SK-N-SH (cell line): ENCODE results near the gene DEAF1. TPM values are rescaled to one million over a fixed set of nuclear protein-coding genes. Genes with fewer than 3 reads are reported as not detected.

Experiments
- CTCF ChIA-PET: fragments of 300-600, 350-600 bp; formaldehyde crosslinking; extraction: SDS; loops from one replicate; lab custom pipeline; 2021; lab: Yijun Ruan, JAX
- POLR2A ChIA-PET: fragments of 350-600 bp; sonication (Branson Sonifier 250); formaldehyde crosslinking; extraction: SDS; loops from one replicate; lab custom pipeline; 2020; ENCODE audit warnings: antibody characterized with exemption, inconsistent platforms; lab: Yijun Ruan, JAX
- DNase-seq: peaks from one replicate; pipeline ENCODE4 v3.0.0; 2012
- H2AFZ ChIP-seq: fragments of 200-600 bp; sonication (generic); 2 replicates; pipeline ENCODE4 v1.8.1; 2016; ENCODE audit warnings: antibody characterized with exemption, mild to moderate bottlenecking, low read depth
- H3F3A ChIP-seq: fragments of 200-600 bp; sonication (generic); replicated peaks from 2 replicates; pipeline ENCODE3; 2016; ENCODE audit warnings: antibody characterized with exemption, mild to moderate bottlenecking; ENCODE audit not compliant: insufficient read depth
- H3K27ac ChIP-seq, 2 experiments: fragments of 200-500 bp in 1 of 2; fragments of 200-600 bp in 1 of 2; sonication (Bioruptor generic) in 1 of 2; sonication (generic), shearing (Covaris generic) in 1 of 2; 2 replicates each; pipeline versions ENCODE4 v1.5.1 to v1.6.1; 2014 to 2016; ENCODE audit warnings: low read depth in 2 of 2, inconsistent platforms in 1 of 2, low read length in 1 of 2, mild to moderate bottlenecking in 1 of 2, mixed read lengths in 1 of 2
- H3K27me3 ChIP-seq: fragments of 200-600 bp; sonication (generic), shearing (Covaris generic); 2 replicates; pipeline ENCODE4 v1.6.1; 2016; ENCODE audit warnings: mixed run types; ENCODE audit not compliant: insufficient read depth
- H3K36me3 ChIP-seq, 2 experiments: fragments of 200-500 bp in 1 of 2; fragments of 200-600 bp in 1 of 2; sonication (Bioruptor generic) in 1 of 2; sonication (generic) in 1 of 2; replicated peaks in 1 of 2; 2 replicates each; pipeline versions ENCODE3 to v1.5.1; 2014 to 2016; ENCODE audit warnings: low read length in 1 of 2, mild to moderate bottlenecking in 1 of 2; ENCODE audit not compliant: insufficient read depth in 2 of 2, control insufficient read depth in 1 of 2
- H3K4me1 ChIP-seq, 2 experiments: fragments of 200-500 bp in 1 of 2; fragments of 200-600 bp in 1 of 2; sonication (Bioruptor generic) in 1 of 2; sonication (generic), shearing (Covaris generic) in 1 of 2; 2 replicates each; pipeline versions ENCODE4 v1.5.1 to v1.6.1; 2014 to 2016; ENCODE audit warnings: low read depth in 1 of 2, low read length in 1 of 2, mixed run types in 1 of 2; ENCODE audit not compliant: insufficient read depth in 2 of 2, control insufficient read depth in 1 of 2
- H3K4me2 ChIP-seq: fragments of 200-600 bp; sonication (generic), shearing (Covaris generic); 2 replicates; pipeline ENCODE4 v1.6.1; 2017; ENCODE audit warnings: mixed run types
- H3K4me3 ChIP-seq, 2 experiments: fragments of 200-500 bp in 1 of 2; fragments of 200-600 bp in 1 of 2; sonication (Bioruptor generic) in 1 of 2; sonication (generic), shearing (Covaris generic) in 1 of 2; 2 replicates each; pipeline versions ENCODE4 v1.5.1 to v1.8.1; 2014 to 2016; ENCODE audit warnings: low read depth in 2 of 2, inconsistent platforms in 1 of 2, low read length in 1 of 2, mild to moderate bottlenecking in 1 of 2, mixed read lengths in 1 of 2, moderate library complexity in 1 of 2
- H3K79me2 ChIP-seq: fragments of 200-600 bp; sonication (generic); 2 replicates; pipeline ENCODE4 v1.8.1; 2017; ENCODE audit warnings: mild to moderate bottlenecking; ENCODE audit not compliant: insufficient read depth
- H3K9ac ChIP-seq: fragments of 200-600 bp; sonication (generic); 2 replicates; pipeline ENCODE4 v1.6.1; 2017; ENCODE audit warnings: mixed run types
- H3K9me2 ChIP-seq: fragments of 200-600 bp; sonication (generic); 2 replicates; pipeline ENCODE4 v1.6.1; 2017; ENCODE audit warnings: mixed run types
- H3K9me3 ChIP-seq: fragments of 200-600 bp; sonication (generic); 2 replicates; pipeline ENCODE4 v1.6.1; 2017; ENCODE audit warnings: mixed run types, mild to moderate bottlenecking, moderate library complexity
- H4K20me1 ChIP-seq: fragments of 200-600 bp; sonication (generic); 2 replicates; pipeline ENCODE4 v1.6.1; 2017; ENCODE audit warnings: mild to moderate bottlenecking, mixed run types; ENCODE audit not compliant: insufficient read depth
- CTCF ChIP-seq: fragments of 200-600 bp; sonication (generic); IDR thresholded peaks from 2 replicates; pipeline ENCODE4 v1.6.1; 2017; ENCODE audit warnings: antibody characterized with exemption, mild to moderate bottlenecking, moderate library complexity
- ELF1 ChIP-seq: IDR thresholded peaks from 2 replicates; pipeline ENCODE4 v1.4.0; 2012
- FOSL2 ChIP-seq: IDR thresholded peaks from 2 replicates; pipeline ENCODE4 v1.4.0; 2012; ENCODE audit warnings: low read depth, mild to moderate bottlenecking, moderate library complexity, borderline replicate concordance
- FOXJ3 ChIP-seq: sonication (generic); formaldehyde crosslinking; IDR thresholded peaks from 2 replicates; pipeline ENCODE4 v1.5.1; 2020; ENCODE audit warnings: mild to moderate bottlenecking, missing genetic modification reagents
- GATA2 ChIP-seq: sonication (generic); formaldehyde crosslinking; IDR thresholded peaks from 2 replicates; pipeline ENCODE4 v1.5.0; 2020; ENCODE audit warnings: mild to moderate bottlenecking, missing genetic modification reagents
- JUND ChIP-seq: IDR thresholded peaks from 2 replicates; pipeline ENCODE4 v1.4.0; 2012
- MAX ChIP-seq: IDR thresholded peaks from 2 replicates; pipeline ENCODE4 v1.4.0; 2012; ENCODE audit warnings: low read depth
- MXI1 ChIP-seq: IDR thresholded peaks from 2 replicates; pipeline ENCODE4 v1.6.1; 2012; ENCODE audit warnings: mild to moderate bottlenecking, low read depth, low read length, improper control_type of control experiment
- NFIC ChIP-seq: IDR thresholded peaks from 2 replicates; pipeline ENCODE4 v1.4.0; 2012; ENCODE audit warnings: borderline replicate concordance
- POLR2AphosphoS5 ChIP-seq: IDR thresholded peaks from 2 replicates; pipeline ENCODE4 v1.6.1; 2012; ENCODE audit warnings: low read depth, low read length
- RCOR1 ChIP-seq: fragments of 150-350 bp; IDR thresholded peaks from 2 replicates; pipeline ENCODE4 v1.6.1; 2017; ENCODE audit warnings: antibody characterized with exemption, low read length
- RXRA ChIP-seq: IDR thresholded peaks from 2 replicates; pipeline ENCODE4 v1.4.0; 2012; ENCODE audit warnings: low read depth, mild to moderate bottlenecking, borderline replicate concordance
- SIN3A ChIP-seq: IDR thresholded peaks from 2 replicates; pipeline ENCODE4 v1.6.1; 2012; ENCODE audit warnings: low read depth, mild to moderate bottlenecking, low read length, moderate library complexity, borderline replicate concordance
- SMC3 ChIP-seq: IDR thresholded peaks from 2 replicates; pipeline ENCODE4 v1.6.1; 2012; ENCODE audit warnings: low read depth, low read length, improper control_type of control experiment
- TAF1 ChIP-seq: IDR thresholded peaks from 2 replicates; pipeline ENCODE4 v1.6.1; 2012; ENCODE audit warnings: low read depth, mild to moderate bottlenecking, low read length, moderate library complexity, borderline replicate concordance
- TCF12 ChIP-seq: IDR thresholded peaks from 2 replicates; pipeline ENCODE4 v1.4.0; 2012
- TEAD4 ChIP-seq: IDR thresholded peaks from 2 replicates; pipeline ENCODE4 v1.4.0; 2012; ENCODE audit warnings: mild to moderate bottlenecking, borderline replicate concordance; ENCODE audit not compliant: insufficient read depth
- YY1 ChIP-seq: IDR thresholded peaks from 2 replicates; pipeline ENCODE4 v1.4.0; 2012; ENCODE audit warnings: low read depth, mild to moderate bottlenecking
- ZBTB33 ChIP-seq: IDR thresholded peaks from 2 replicates; pipeline ENCODE4 v1.4.0; 2012; ENCODE audit warnings: low read depth, borderline replicate concordance
- WGBS: methylation state at CpG from one replicate; pipeline ENCODE4 v1.1.6; 2017; ENCODE audit warnings: low lambda C conversion rate; 5-methylcytosine and 5-hydroxymethylcytosine counted together
- polyA plus RNA-seq, 3 experiments: library from polyadenylated mRNA; depleted of rRNA; stranded (reverse); fragments of >200 nt; gene quantifications; 2 replicates each; pipeline ENCODE4 v1.2.3, GENCODE V29; 2012
- TF ChIP-seq, protein P1 (sequence below): IDR thresholded peaks from 2 replicates; pipeline ENCODE4; 2012

Gene DEAF1
- polyA plus RNA-seq, 1 of the 3 experiments (the other 2 are of a cell fraction), result 40.6 TPM

- Histone ChIP-seq H3K27me3 (no peaks in the 10 kb centered on the region), H3K4me1 (peaks cover 0 to 12% of the 10 kb centered on the region in 2 experiments; a peak in 1 of 4 replicates), H3K4me2 (no peak overlapping the region), H3F3A (no peaks in the 10 kb centered on the region), H3K9me2 (no peaks in the 10 kb centered on the region), H3K27ac (no peak overlapping the region), H3K9ac (no peak overlapping the region), H3K79me2 (peaks cover 4% of the 10 kb centered on the region; the same call in 1 of the 2 replicates), H3K36me3 (peaks cover 14 to 38% of the 10 kb centered on the region in 2 experiments), H4K20me1 (no peaks in the 10 kb centered on the region), H3K4me3 (no peak overlapping the region), H2AFZ (no peak overlapping the region), H3K9me3 (no peaks in the 10 kb centered on the region)
- no peak for DNase-seq
- WGBS, result 91% methylated on average over 25 of the region's 30 CpGs
- TF ChIP-seq TEAD4 (no peak), ZBTB33 (no peak), JUND (no peak), GATA2 (CRISPR knock-in tag) (no peak), FOXJ3 (CRISPR knock-in tag) (no peak), MAX (no peak), POLR2AphosphoS5 (no peak), CTCF (no peak), NFIC (no peak), FOSL2 (no peak), RXRA (no peak), SMC3 (no peak), ELF1 (no peak), SIN3A (no peak), RCOR1 (no peak), YY1 (no peak), MXI1 (no peak), TCF12 (no peak), TAF1 (no peak)
- TF ChIP-seq, protein P1, sequence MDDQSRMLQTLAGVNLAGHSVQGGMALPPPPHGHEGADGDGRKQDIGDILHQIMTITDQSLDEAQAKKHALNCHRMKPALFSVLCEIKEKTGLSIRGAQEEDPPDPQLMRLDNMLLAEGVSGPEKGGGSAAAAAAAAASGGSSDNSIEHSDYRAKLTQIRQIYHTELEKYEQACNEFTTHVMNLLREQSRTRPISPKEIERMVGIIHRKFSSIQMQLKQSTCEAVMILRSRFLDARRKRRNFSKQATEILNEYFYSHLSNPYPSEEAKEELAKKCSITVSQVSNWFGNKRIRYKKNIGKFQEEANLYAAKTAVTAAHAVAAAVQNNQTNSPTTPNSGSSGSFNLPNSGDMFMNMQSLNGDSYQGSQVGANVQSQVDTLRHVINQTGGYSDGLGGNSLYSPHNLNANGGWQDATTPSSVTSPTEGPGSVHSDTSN, result no peak
- CTCF ChIA-PET, result no interaction called here
- POLR2A ChIA-PET, result no interaction called here
These were observed 8.4 kb downstream of the DEAF1 start for GRCh38 chr11:686451-687243.
